ENCODE results near the gene ASTN2.

DNA sequence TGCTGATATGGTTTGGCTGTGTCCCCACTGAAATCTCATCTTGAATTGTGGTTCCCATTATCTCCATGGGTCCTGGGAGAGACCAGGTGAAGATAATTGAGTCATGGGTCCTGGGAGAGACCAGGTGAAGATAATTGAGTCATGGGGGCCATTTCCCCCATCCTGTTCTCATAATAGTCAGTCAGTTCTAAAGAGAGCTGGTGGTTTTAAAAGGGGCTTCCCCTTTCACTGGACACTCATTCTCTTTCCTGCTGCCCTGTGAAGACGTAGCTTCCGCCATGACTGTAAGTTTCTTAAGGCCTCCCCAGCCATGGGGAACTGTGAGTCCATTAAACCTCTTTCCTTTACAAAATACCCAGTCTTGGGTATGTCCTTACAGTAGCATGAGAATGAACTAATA is 628.1 kb downstream of the ASTN2 start:
- TF ChIP-seq CTCF (IDR thresholded peaks at IDR 0.05; ENCODE audit: low read depth, low read length, missing input control) (no peak), TAF1 (conservative IDR thresholded peaks at IDR 0.05) (no peak)
- TF ChIP-seq, protein P1, sequence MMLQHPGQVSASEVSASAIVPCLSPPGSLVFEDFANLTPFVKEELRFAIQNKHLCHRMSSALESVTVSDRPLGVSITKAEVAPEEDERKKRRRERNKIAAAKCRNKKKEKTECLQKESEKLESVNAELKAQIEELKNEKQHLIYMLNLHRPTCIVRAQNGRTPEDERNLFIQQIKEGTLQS (IDR thresholded peaks at IDR 0.05) = no peak

All from liver (tissue), 3 donors.